GM12865 (cell line): ENCODE measurements around the gene DAB1.

Experiments
- DNase-seq: peaks from one replicate; pipeline ENCODE4 v3.0.0; 2010; ENCODE audit warnings: low read depth
- H3K4me3 ChIP-seq: 2 replicates; pipeline ENCODE4 v1.5.1; 2011; ENCODE audit warnings: mild to moderate bottlenecking, low read depth, low read length, control low read depth
- CTCF ChIP-seq: IDR thresholded peaks from 2 replicates; pipeline ENCODE4 v1.5.1; 2011; ENCODE audit warnings: low read length, control low read depth, low read depth, inconsistent platforms; ENCODE audit not compliant: insufficient read depth; ENCODE audit errors: missing control alignments

The DAB1 gene

GRCh38 chr1:57304591-57304990, 119.3 kb downstream of the DAB1 start:
- DNase-seq, result no peak
- H3K4me3 ChIP-seq, result no peak overlapping the region
- no peak for TF ChIP-seq CTCF

- no peak for DNase-seq
- no peak for TF ChIP-seq CTCF
- no peak overlapping the region for H3K4me3 ChIP-seq
Measured at GRCh38 chr1:57302812-57303596, 120.9 kb downstream of the DAB1 start.

DNA sequence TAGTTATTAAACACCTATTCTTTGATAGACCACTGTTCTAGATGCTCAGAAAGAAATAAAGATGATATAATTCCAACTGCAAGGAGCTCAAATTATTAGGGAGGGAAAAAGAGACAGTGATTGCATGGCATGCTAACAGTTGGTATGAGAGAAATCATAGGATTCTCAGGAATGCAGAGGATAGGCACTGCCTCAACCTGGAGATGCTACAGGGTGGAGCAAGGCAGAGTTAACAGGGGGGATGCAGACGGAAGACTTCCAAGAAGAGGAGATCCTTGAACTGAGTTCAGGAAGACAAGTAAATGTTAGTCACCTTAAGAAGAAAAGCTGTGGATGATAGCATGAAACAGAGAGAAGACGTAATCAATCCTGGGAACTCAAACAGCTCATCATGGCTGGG, 123.7 kb downstream of the DAB1 start:
- no peak overlapping the region for H3K4me3 ChIP-seq
- DNase-seq, result no peak
- no peak for TF ChIP-seq CTCF

DNA sequence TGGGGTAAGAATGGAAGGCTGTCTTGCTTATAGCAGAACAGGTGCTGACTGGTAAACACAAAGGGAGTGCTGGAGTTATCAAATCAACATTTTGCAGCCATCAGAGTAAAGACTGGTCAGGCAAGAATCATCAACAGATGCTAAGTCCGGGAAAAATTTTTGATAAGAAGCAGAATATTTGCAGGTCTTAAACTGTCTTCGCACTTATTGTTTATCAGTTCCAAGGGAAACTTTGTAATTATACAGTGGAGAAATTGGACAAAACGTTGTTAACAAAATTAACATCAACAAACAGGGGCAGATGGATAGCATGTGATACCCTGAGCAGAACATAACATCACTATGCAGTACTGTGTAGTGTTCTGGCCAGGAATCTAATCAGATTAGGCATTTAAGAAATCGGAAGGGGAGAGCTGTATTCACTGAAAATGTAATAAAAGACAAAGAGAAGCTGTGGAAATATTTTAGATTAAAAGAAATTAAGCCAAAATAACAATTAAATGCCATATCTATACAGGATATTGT, 127.1 kb downstream of the DAB1 start:
- no peak overlapping the region for H3K4me3 ChIP-seq
- TF ChIP-seq CTCF, result no peak
- DNase-seq, result no peak

- no peak for DNase-seq
- no peak overlapping the region for H3K4me3 ChIP-seq
- no peak for TF ChIP-seq CTCF
Measured at GRCh38 chr1:57295326-57295725, 128.5 kb downstream of the DAB1 start.

GRCh38 chr1:57294177-57294576, 129.7 kb downstream of the DAB1 start:
- no peak overlapping the region for H3K4me3 ChIP-seq
- no peak for TF ChIP-seq CTCF
- no peak for DNase-seq

DNA sequence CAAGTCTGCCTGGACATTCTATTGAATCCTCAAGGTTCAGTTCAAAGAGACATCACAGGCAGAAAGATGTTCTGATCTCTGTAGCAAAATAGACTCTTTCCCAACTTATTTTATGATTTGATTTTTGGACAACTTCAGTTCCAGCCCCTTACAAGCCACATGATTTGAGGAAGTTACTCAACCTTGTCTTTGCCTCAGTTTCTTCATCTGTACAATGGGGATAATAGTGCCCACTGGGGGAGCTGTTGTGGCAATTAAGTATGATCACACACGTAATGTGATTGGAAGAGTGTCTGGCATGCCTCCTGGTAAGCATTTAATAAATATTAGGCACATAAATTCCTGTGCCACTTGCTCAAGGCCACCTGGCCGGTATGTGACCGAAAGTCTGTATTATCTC, 130.6 kb downstream of the DAB1 start:
- no peak for TF ChIP-seq CTCF
- no peak overlapping the region for H3K4me3 ChIP-seq
- no peak for DNase-seq
